CD4-positive, alpha-beta T cell (primary cell): ENCODE data around the gene ABCC12. TPM values are rescaled to one million over a fixed set of nuclear protein-coding genes. Genes with fewer than 3 reads are reported as not detected.

ENCODE experiments used
- ATAC-seq: fragments of 200-7000 bp; cut with Tn5 transposase; one replicate; pipeline ENCODE4 v1.10.0; 2022; ENCODE audit warnings: mild to moderate bottlenecking; ENCODE audit not compliant: poor library complexity
- CTCF ChIA-PET: fragments of 350-600 bp; sonication (Branson Sonifier 250); formaldehyde crosslinking; loops from one replicate; lab custom pipeline; 2021; ENCODE audit warnings: antibody characterized with exemption, inconsistent platforms; lab: Charles Lee
- POLR2A ChIA-PET: fragments of 350-600 bp; sonication (Branson Sonifier 250); formaldehyde crosslinking; loops from one replicate; lab custom pipeline; 2021; ENCODE audit warnings: antibody characterized with exemption, inconsistent platforms; lab: Charles Lee
- DNase-seq, 14 experiments: peaks; one replicate each; pipeline ENCODE4 v3.0.0-alpha.2; 2013 to 2020; ENCODE audit warnings: mixed read lengths in 2 of 14
- H3K27ac ChIP-seq, 2 donors: one replicate each; pipeline versions ENCODE4 v1.5.1 to v1.7.0; 2013; ENCODE audit warnings: low read length in 2 of 2, low read depth in 1 of 2, mild to moderate bottlenecking in 1 of 2
- H3K27me3 ChIP-seq, 2 experiments: 1 replicate in 1 of 2; 2 replicates in 1 of 2; pipeline versions ENCODE4 v1.6.1 to v1.7.0; 2013; ENCODE audit warnings: low read length in 2 of 2, control low read depth in 1 of 2, mild to moderate bottlenecking in 1 of 2, moderate library complexity in 1 of 2; ENCODE audit not compliant: insufficient read depth in 2 of 2, control insufficient read depth in 1 of 2
- H3K36me3 ChIP-seq: one replicate; pipeline ENCODE4 v1.6.1; 2013; ENCODE audit warnings: low read length, control low read depth; ENCODE audit not compliant: insufficient read depth
- H3K4me1 ChIP-seq: one replicate; pipeline ENCODE4 v1.6.1; 2013; ENCODE audit warnings: low read length, control low read depth; ENCODE audit not compliant: insufficient read depth
- H3K4me3 ChIP-seq: one replicate; pipeline ENCODE4 v1.5.1; 2013; ENCODE audit warnings: mild to moderate bottlenecking, low read length, moderate library complexity
- H3K9me3 ChIP-seq, 2 experiments: 1 replicate in 1 of 2; 2 replicates in 1 of 2; pipeline versions ENCODE4 v1.6.1 to v1.7.0; 2013; ENCODE audit warnings: low read length in 2 of 2, mild to moderate bottlenecking in 2 of 2, control low read depth in 1 of 2, moderate library complexity in 1 of 2; ENCODE audit not compliant: control insufficient read depth in 1 of 2, insufficient read depth in 1 of 2
- H3K27ac Mint-ChIP-seq: one replicate; pipeline ENCODE4 v1.8.0; 2020; ENCODE audit warnings: mixed read lengths
- H3K27me3 Mint-ChIP-seq: one replicate; pipeline ENCODE4 v1.8.0; 2021; ENCODE audit warnings: mixed read lengths
- H3K36me3 Mint-ChIP-seq: one replicate; pipeline ENCODE4 v1.8.0; 2021; ENCODE audit warnings: low read depth, mixed read lengths
- H3K4me1 Mint-ChIP-seq: one replicate; pipeline ENCODE4 v1.8.0; 2021; ENCODE audit warnings: low read depth, mixed read lengths
- H3K4me3 Mint-ChIP-seq: one replicate; pipeline ENCODE4 v1.8.0; 2020; ENCODE audit warnings: mild to moderate bottlenecking, mixed read lengths
- H3K9me3 Mint-ChIP-seq: one replicate; pipeline ENCODE4 v1.8.0; 2020; ENCODE audit warnings: mixed read lengths
- intact Hi-C, 2 experiments: fragments of 100-400 bp; cut with DNase I in 1 of 2; cut with micrococcal nuclease in 1 of 2; formaldehyde crosslinking; loops; one replicate each; pipeline versions ENCODE4 v1.15.1 to v1.9.0; 2023 to 2025; cut with DNase I, micrococcal nuclease
- total RNA-seq, 174 experiments: library from RNA in 2 of 174; stranded (reverse) in 2 of 174; gene quantifications; one replicate each; pipeline ENCODE4 v1.2.3 and lab custom pipeline; 2021 to 2026
- TF ChIP-seq, protein P1 (sequence below): fragments of 200-600 bp; IDR thresholded peaks from one replicate; pipeline ENCODE4 v1.8.0; 2022; ENCODE audit warnings: antibody characterized with exemption, mild to moderate bottlenecking

ABCC12 gene
- total RNA-seq, 2 experiments from 2014 or later: not detected

GRCh38 chr16:48201515-48202201 is 45.9 kb upstream of the ABCC12 start:
- no peak overlapping the region for H3K27ac ChIP-seq
- H3K4me1 Mint-ChIP-seq: no peaks in the 10 kb centered on the region
- ChIA-PET POLR2A (no interaction called here), CTCF (no interaction called here)
- DNase-seq (peak in 2 of 14 experiments; percentile 6 to 12), ATAC-seq (no peak)
- no peaks in the 10 kb centered on the region for H3K36me3 Mint-ChIP-seq
- H3K27ac Mint-ChIP-seq: no peak overlapping the region
- no peak overlapping the region for H3K4me3 Mint-ChIP-seq
- no peak overlapping the region for H3K4me3 ChIP-seq
- peaks cover 0 to 3% of the 10 kb centered on the region in 2 experiments for H3K9me3 ChIP-seq
- no peaks in the 10 kb centered on the region for H3K27me3 ChIP-seq
- H3K4me1 ChIP-seq: no peaks in the 10 kb centered on the region
- H3K9me3 Mint-ChIP-seq: no peaks in the 10 kb centered on the region
- H3K36me3 ChIP-seq: no peaks in the 10 kb centered on the region
- H3K27me3 Mint-ChIP-seq: peaks cover 12% of the 10 kb centered on the region
- TF ChIP-seq, protein P1, sequence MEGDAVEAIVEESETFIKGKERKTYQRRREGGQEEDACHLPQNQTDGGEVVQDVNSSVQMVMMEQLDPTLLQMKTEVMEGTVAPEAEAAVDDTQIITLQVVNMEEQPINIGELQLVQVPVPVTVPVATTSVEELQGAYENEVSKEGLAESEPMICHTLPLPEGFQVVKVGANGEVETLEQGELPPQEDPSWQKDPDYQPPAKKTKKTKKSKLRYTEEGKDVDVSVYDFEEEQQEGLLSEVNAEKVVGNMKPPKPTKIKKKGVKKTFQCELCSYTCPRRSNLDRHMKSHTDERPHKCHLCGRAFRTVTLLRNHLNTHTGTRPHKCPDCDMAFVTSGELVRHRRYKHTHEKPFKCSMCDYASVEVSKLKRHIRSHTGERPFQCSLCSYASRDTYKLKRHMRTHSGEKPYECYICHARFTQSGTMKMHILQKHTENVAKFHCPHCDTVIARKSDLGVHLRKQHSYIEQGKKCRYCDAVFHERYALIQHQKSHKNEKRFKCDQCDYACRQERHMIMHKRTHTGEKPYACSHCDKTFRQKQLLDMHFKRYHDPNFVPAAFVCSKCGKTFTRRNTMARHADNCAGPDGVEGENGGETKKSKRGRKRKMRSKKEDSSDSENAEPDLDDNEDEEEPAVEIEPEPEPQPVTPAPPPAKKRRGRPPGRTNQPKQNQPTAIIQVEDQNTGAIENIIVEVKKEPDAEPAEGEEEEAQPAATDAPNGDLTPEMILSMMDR: no peak
- intact Hi-C loops: no loop called here

- ChIA-PET CTCF (no interaction called here), POLR2A (no interaction called here)
- H3K27me3 Mint-ChIP-seq: peaks cover 7% of the 10 kb centered on the region
- H3K9me3 Mint-ChIP-seq: no peaks in the 10 kb centered on the region
- H3K36me3 Mint-ChIP-seq: no peaks in the 10 kb centered on the region
- ATAC-seq (no peak), DNase-seq (no peak)
- H3K27ac Mint-ChIP-seq: no peak overlapping the region
- intact Hi-C loops: no loop called here
- H3K4me3 ChIP-seq: no peak overlapping the region
- H3K36me3 ChIP-seq: no peaks in the 10 kb centered on the region
- no peaks in the 10 kb centered on the region for H3K27me3 ChIP-seq
- TF ChIP-seq, protein P1: no peak
- no peaks in the 10 kb centered on the region for H3K4me1 ChIP-seq
- no peak overlapping the region for H3K27ac ChIP-seq
- no peak overlapping the region for H3K4me3 Mint-ChIP-seq
- no peaks in the 10 kb centered on the region for H3K9me3 ChIP-seq
- H3K4me1 Mint-ChIP-seq: no peaks in the 10 kb centered on the region
These were observed 41.5 kb upstream of the ABCC12 start for GRCh38 chr16:48197294-48197693.

- Mint-ChIP-seq H3K36me3 (no peaks in the 10 kb centered on the region), H3K4me3 (no peak overlapping the region), H3K4me1 (no peaks in the 10 kb centered on the region), H3K27me3 (peaks cover 7% of the 10 kb centered on the region), H3K27ac (no peak overlapping the region), H3K9me3 (no peaks in the 10 kb centered on the region)
- TF ChIP-seq, protein P1: no peak
- Histone ChIP-seq H3K4me1 (no peaks in the 10 kb centered on the region), H3K4me3 (no peak overlapping the region), H3K27ac (no peak overlapping the region), H3K9me3 (no peaks in the 10 kb centered on the region), H3K27me3 (no peaks in the 10 kb centered on the region), H3K36me3 (no peaks in the 10 kb centered on the region)
- DNase-seq (no peak), ATAC-seq (no peak)
- CTCF ChIA-PET: no interaction called here
- intact Hi-C loops: no loop called here
- POLR2A ChIA-PET: interaction anchor here (0.6 kb wide), 1 partner anchor 12 kb away, joined by 5 read pairs; no protein-coding TSS in a partner anchor
These were observed 39.2 kb upstream of the ABCC12 start for GRCh38 chr16:48194828-48195556.
